Testis (tissue), 2 donors: ENCODE data around the gene FITM2.

ENCODE experiments used
- POLR2A ChIP-seq: fragments of 450-650 bp; IDR thresholded peaks from one replicate; pipeline ENCODE4 v1.6.1; 2017; ENCODE audit warnings: antibody characterized with exemption, mild to moderate bottlenecking, moderate library complexity
- TF ChIP-seq, protein P1 (sequence below), 3 experiments: fragments of 450-650 bp in 2 of 3; fragments of 200-600 bp in 1 of 3; sonication (generic) in 1 of 3; IDR thresholded peaks; one replicate each; pipeline ENCODE4 v1.5.1; 2016 to 2019; ENCODE audit warnings: antibody characterized with exemption in 3 of 3, mild to moderate bottlenecking in 2 of 3, moderate library complexity in 1 of 3

DNA sequence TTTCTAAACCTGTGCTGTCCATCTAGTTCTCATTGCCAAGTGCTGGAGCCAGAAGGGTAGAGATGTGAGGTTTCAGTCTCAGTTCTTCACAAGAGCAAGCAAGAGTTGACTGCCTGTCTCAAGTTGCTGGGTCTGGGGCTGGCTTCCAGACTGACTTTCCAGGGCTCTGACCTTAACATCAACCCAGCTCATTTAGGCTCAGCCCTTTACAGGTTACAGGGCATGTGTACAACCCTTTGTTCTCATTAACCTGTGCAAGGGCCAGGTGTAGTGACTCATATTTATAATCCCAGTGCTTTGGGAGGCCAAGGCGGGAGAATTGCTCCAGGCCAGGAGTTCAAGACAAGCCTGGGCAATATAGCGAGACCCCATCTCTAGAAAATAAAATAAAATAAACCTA is 30.6 kb downstream of the FITM2 start:
- TF ChIP-seq, protein P1, sequence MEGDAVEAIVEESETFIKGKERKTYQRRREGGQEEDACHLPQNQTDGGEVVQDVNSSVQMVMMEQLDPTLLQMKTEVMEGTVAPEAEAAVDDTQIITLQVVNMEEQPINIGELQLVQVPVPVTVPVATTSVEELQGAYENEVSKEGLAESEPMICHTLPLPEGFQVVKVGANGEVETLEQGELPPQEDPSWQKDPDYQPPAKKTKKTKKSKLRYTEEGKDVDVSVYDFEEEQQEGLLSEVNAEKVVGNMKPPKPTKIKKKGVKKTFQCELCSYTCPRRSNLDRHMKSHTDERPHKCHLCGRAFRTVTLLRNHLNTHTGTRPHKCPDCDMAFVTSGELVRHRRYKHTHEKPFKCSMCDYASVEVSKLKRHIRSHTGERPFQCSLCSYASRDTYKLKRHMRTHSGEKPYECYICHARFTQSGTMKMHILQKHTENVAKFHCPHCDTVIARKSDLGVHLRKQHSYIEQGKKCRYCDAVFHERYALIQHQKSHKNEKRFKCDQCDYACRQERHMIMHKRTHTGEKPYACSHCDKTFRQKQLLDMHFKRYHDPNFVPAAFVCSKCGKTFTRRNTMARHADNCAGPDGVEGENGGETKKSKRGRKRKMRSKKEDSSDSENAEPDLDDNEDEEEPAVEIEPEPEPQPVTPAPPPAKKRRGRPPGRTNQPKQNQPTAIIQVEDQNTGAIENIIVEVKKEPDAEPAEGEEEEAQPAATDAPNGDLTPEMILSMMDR (IDR thresholded peaks at IDR 0.05) = no peak
- TF ChIP-seq POLR2A = no peak
